ENCODE results near the gene NRIP3. TPM values are rescaled to one million over a fixed set of nuclear protein-coding genes. Genes with fewer than 3 reads are reported as not detected.
A peak's percentile ranks its signal among the peaks of the same experiment; 100 is the strongest.

NRIP3 gene
- total and polyA plus RNA-seq, 9 of the 15 experiments (the other 6 are each of a cell fraction or from before 2014, with no cell fraction given) = 4.4 to 18.7 (median 11.6) TPM

DNA sequence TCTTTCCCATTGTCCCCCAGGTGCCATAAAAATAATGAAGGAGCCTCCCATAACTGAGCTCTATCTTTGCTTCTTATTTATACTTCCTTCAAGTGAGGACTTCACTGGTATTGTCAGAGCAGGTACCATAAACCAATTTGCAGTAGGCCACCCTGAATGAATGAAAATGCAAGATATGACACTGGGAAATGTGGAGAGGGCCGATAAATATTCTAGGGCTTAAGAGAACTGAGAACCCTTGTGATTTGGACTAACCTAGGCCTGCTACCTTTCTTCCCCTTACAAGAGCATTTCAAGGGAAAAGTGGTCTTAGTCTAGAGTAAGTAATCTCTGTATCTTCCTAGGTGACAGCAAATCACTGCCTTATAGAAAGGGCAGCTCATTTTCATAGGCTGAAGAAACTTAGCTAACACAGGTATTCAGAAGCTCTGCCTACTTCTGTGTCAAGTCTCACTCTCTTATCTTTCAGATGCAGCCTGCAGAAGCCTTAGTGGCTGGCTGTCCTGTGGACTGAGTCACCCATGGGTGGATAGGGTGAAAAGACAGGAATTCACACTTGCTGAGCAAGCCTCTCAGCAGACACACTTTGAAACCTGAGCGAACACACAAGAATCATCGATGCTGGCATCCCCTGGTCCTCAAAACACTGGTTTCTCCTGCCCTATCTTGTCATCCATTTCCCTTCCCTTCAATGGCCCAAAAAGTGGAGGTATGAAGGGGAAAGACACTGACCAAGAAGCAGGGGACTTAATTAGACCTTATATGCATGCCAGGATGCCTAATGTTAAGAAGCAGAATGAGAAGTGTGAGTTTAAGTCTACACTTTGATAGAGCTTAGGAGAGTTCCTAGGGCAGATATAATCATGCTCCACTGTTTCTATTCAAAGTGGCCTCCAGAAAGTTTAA, 15.2 kb downstream of the NRIP3 start (continued):
- TF ChIP-seq MLLT1 (IDR thresholded peaks at IDR 0.05) = peak in 1 of 2 experiments; percentile 84; a peak in 2 of 4 replicates
- 0 out of 4 replicates have a peak, but pooled peaks of 1 of the 2 experiments have one; percentile 58 for TF ChIP-seq ZMIZ1 (IDR thresholded peaks at IDR 0.05; ENCODE audit: low read depth in 2 of 2, low read length in 2 of 2)
- peak; percentile 69; the same call in 1 of the 2 replicates for TF ChIP-seq CC2D1A (IDR thresholded peaks at IDR 0.05)
- TF ChIP-seq ZNF146 (CRISPR knock-in tag; IDR thresholded peaks at IDR 0.05; ENCODE audit: unreplicated experiment) = no peak
- TF ChIP-seq ZNF592 (IDR thresholded peaks at IDR 0.05) = no peak
- TF ChIP-seq, protein P1, sequence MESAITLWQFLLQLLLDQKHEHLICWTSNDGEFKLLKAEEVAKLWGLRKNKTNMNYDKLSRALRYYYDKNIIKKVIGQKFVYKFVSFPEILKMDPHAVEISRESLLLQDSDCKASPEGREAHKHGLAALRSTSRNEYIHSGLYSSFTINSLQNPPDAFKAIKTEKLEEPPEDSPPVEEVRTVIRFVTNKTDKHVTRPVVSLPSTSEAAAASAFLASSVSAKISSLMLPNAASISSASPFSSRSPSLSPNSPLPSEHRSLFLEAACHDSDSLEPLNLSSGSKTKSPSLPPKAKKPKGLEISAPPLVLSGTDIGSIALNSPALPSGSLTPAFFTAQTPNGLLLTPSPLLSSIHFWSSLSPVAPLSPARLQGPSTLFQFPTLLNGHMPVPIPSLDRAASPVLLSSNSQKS (CRISPR knock-in tag; IDR thresholded peaks at IDR 0.05) = 0 out of 2 replicates have a peak, but pooled peaks have one; percentile 33
- peak; percentile 91 for TF ChIP-seq ZEB2 (IDR thresholded peaks at IDR 0.05)
- no peak for TF ChIP-seq CAMTA2 (CRISPR knock-in tag; conservative IDR thresholded peaks at IDR 0.05)
- no peak for TF ChIP-seq ARHGAP35 (IDR thresholded peaks at IDR 0.05; ENCODE audit: partially characterized antibody)
- TF ChIP-seq NCOR1 (IDR thresholded peaks at IDR 0.05) = peak; percentile 87
- TF ChIP-seq STAT6 (CRISPR knock-in tag; IDR thresholded peaks at IDR 0.05) = 0 out of 2 replicates have a peak, but pooled peaks have one; percentile 40
- peak; percentile 94; the same call in 1 of the 2 replicates for TF ChIP-seq PHF21A (IDR thresholded peaks at IDR 0.05; ENCODE audit: borderline replicate concordance, low read depth)

Data from K562 (cell line).